Measurements from ENCODE around the gene TSHZ1.

TSHZ1 gene

DNA sequence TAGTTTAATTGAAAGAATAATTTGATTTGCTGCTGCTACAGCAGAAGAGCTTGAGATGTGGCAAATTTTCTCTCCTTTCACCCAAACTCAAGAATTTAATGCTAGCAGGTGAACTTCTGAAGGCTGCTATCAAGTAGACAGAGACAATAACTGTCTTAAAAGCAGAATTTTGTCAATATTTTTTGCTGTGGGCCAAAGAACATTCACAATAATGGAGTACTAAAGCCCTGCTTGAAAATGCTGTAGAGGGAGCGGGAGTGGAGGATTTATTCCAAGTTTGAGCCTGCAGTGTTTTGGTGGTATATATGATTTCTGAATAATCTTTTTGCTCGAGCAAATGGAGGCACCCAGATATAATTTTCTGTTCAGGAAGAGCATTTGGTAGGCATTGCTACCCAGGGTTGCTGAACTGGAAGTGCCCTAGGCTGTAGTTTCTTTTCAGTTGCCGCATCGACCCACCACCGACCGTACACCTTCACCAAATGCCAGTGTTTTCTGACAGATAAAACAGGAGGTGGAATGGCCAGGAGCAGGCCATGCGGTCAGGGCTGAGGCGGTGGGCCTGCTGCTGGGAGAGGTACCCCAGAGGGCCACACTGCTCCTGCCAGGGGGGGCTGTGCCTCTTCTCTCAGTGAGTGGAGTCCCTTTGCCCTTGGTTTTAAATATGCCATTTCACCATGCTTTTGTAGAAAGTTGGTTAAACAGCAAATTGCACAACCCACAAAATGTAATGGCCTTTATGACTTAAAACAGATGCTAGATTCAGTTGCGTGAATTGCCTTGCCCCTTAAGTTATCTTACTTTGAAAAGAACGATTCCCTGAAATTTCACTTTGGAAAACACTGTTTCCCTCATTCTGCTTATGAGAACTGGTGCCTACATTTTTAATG, 36.4 kb downstream of the TSHZ1 start:
- DNase-seq (ENCODE audit: low spot score), result no peak

DNA sequence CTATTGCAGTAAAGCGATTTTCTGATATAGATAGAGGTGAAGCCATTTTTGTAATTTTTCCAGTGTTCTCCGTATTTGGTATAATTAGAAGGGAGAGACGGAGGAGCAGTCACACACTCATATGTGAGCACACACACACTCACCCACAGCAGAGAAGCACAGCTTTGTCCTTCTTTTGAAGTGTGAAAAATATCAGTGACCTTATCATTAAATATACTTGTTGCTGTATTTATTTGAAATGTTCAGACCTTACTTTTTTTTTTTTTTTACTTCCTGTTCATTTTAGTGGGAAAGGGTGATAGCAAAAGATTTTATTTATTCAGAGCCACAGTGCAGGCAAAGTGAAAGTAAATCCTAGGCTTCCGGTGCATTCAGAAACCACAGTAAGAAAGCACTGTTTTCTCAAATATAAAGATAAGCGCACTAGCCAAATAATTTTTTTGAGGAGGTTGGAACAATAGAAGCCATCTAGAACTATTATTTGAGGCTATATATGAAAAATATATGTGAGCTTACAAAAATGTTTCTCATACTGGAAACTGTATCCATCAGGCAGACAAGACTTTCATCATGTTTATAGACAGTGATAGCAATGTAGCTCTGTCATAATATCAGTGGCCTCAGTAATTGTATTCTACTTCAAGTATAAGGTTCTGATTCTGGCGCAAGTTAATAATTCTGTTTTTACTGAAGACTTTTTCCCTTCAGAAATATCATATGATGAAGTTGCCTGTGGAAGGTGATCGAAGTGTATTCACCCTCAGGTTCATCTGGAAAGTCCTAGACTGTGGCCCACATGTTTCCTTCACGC, 37.2 kb downstream of the TSHZ1 start:
- no peak for DNase-seq (ENCODE audit: low spot score)

DNA sequence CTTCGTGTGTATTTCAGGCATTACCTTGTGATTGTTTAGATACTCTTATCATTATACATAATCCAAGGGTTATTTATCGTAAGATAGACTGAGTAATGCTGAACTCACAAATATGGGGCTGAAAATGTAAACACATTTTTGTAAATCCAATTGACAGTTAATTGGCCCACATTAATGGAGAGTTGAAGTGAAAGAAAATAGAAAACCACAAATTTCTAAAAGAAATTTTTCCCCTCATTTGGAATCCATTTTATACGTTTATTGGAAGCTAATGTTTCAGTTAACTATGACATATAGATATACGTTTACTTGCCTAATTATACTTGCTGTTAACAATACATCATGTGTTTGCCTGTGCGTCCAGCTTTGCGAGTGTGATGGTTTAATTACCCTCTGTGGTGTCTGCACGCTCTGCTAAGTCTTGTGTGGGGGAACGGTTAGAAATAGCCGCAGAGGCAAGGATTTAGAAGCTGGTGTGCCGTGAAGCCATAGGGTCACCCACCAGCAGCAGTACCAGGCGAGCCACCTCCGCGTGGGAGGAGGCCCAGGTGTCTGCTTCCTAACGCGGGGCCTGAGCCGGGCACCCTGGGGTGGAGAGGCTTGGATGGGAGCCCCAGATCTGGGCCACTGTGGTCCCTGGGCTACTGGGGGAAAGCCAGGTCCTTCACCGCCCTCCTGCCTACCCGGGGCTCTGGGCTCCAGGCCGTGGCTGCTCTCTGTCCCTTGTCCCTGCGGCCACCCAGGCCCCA, 38.0 kb downstream of the TSHZ1 start:
- no peak for DNase-seq (ENCODE audit: low spot score)

DNA sequence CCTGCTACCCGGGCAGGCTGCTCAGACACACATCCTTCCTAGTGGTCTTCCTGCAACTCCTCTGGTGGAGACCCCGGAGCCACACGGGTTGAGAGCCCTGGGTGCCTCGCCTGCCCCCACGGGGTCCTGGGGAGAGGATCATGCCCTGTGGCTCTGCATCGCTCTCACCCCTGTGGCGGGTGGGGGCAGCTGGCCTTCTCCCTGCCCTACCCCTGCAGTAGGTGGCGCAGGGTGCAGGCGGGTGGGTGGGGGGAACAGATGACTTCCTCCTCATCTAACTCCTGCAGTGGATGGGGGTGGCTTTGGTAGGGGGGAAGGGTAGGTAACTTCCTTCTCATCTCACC, 38.5 kb downstream of the TSHZ1 start:
- DNase-seq (ENCODE audit: low spot score), result no peak

GRCh38 chr18:75249672-75250470, 39.3 kb downstream of the TSHZ1 start:
- no peak for DNase-seq (ENCODE audit: low spot score)

DNA sequence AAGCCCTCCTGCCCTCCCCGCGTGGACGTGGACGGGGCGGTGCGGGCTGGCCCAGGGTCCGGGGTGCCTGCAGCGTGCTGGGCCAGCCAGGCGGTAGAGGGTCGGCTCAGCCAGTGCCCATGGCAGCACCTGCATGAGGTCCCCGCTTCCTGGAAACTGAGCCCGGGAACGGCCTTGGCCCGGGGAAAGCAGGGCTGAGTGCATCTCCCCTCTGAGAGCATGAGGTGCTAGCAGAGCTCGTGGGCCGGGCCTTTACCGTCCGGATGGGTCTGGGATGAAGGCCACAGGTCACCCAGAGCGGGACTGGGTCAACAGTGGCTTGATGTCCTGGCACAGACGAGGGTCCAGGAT, 39.8 kb downstream of the TSHZ1 start:
- no peak for DNase-seq (ENCODE audit: low spot score)

- DNase-seq (ENCODE audit: low spot score), result no peak
Measured at GRCh38 chr18:75251466-75251865, 40.9 kb downstream of the TSHZ1 start.

- no peak for DNase-seq (ENCODE audit: low spot score)
Measured at GRCh38 chr18:75252136-75252535, 41.5 kb downstream of the TSHZ1 start.

DNA sequence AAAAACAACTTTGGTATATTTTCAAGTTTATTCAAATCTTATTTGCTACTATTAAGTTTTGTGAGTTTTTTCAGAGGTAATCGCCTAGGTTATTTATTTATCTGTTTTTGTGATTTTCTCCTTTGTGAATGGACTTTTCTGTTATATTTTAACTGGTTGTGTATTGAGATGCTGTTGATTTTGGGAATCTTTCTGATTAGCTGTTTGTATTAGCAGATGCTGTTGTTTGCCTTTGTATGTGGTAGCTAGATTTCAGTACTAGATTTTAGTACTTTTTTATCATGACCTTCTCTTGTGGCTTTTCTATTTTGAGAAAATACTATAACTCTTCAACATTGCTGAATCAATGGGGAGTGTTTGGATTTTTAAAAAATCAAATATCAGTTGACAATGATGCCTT, 42.4 kb downstream of the TSHZ1 start:
- DNase-seq (ENCODE audit: low spot score), result no peak

DNA sequence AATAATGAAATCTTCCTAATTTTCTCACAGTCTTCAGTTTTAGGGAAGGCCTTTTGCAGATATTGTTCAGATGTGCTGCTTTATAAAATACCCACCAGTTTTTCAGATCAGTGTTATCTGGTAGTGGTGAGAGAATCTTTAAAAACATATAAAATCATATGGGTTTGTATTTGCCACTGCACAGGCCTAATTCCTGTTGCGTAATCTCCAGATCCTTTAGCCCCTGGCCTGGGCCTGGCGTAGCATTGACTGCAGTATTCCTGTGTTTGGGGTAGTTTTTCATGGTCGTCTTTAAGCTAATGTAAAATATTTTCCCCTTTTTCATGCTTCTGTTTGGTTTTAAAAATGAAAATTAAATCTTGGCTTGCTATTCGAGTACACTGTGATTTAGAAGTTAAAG, 43.2 kb downstream of the TSHZ1 start:
- DNase-seq (ENCODE audit: low spot score), result no peak

GRCh38 chr18:75255094-75255493, 44.5 kb downstream of the TSHZ1 start:
- no peak for DNase-seq (ENCODE audit: low spot score)

- no peak for DNase-seq (ENCODE audit: low spot score)
Measured at GRCh38 chr18:75256376-75256775, 45.8 kb downstream of the TSHZ1 start.

DNA sequence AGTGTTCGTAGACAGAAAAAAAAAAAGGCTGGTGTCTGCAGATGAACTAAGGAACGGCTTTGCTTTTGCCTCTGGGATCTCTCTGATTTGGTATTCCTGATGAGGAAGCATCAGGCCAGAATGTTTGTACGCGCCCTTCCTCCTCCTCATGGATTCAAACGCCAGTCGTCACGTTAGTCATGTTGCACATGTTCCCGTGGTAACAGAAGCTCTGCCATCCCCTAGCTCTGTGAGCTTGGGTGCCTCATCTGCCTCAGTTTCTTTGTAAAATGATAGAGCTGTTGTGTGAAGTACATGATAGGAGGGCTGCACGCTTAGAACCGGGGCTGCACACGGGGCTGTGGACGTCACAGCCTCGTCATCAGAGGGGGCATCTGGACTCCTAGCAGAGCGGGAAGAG, 47.0 kb downstream of the TSHZ1 start:
- DNase-seq (ENCODE audit: low spot score), result no peak

DNA sequence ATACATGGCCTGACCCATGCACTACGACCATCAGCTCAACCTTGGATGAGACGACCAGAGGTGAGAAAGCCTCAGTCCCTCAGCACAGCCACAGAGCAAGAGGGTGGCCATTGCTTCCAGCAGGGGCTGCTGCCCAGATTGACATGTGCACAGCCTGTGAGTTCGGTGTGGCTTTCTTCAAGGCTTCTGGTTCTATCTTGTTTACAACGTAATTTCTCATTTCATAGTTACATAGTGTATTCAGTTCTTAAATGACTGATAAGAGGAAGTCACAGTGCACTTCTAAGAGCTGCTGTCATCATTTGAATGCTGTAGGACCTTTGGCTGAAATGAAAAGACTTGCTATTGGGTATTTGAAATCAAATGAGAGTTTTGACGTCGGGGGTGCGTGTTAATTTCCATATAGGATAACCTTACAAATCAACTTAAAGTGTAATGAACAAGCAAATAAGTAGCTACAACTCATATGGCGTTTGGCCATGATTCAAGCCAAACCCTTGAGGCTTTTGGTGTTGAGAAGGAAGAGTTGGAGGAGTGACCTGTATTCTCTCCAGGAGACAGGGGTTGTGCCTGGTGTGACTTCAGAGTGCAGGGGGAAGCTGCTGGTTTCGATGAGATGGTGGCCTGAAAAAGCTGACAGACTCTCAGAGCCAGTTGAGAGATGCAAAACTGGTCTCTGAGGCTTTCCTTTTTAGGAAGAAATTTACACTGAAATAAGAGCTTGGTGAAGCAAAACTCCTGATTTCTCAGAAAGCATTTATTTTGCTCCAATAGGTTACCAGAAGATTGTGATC, 51.0 kb downstream of the TSHZ1 start:
- no peak for DNase-seq (ENCODE audit: low spot score)

- DNase-seq (ENCODE audit: low spot score), result no peak
Measured at GRCh38 chr18:75262511-75262910, 51.9 kb downstream of the TSHZ1 start.

DNA sequence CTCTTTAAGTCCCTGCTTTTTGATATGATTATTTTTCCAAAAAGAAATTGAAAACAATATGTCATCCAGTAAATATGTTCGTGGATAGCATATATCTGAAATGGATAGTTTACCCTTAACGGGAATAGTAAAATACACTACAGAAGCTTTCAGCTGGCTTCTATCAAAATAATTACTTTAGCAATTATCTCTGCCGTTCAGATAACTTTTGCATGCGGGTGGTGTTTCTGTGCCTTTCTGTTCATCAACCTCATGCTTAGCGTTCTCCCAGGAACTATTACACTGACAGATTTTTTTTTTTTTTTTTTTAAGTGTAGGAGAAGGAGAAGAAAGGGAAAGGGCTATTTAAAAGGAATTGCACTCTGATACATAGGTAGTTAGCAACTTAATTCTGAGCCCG, 53.6 kb downstream of the TSHZ1 start:
- no peak for DNase-seq (ENCODE audit: low spot score)

GRCh38 chr18:75264926-75265597, 54.5 kb downstream of the TSHZ1 start:
- no peak for DNase-seq (ENCODE audit: low spot score)

GRCh38 chr18:75265872-75266271, 55.3 kb downstream of the TSHZ1 start:
- DNase-seq (ENCODE audit: low spot score), result no peak

DNA sequence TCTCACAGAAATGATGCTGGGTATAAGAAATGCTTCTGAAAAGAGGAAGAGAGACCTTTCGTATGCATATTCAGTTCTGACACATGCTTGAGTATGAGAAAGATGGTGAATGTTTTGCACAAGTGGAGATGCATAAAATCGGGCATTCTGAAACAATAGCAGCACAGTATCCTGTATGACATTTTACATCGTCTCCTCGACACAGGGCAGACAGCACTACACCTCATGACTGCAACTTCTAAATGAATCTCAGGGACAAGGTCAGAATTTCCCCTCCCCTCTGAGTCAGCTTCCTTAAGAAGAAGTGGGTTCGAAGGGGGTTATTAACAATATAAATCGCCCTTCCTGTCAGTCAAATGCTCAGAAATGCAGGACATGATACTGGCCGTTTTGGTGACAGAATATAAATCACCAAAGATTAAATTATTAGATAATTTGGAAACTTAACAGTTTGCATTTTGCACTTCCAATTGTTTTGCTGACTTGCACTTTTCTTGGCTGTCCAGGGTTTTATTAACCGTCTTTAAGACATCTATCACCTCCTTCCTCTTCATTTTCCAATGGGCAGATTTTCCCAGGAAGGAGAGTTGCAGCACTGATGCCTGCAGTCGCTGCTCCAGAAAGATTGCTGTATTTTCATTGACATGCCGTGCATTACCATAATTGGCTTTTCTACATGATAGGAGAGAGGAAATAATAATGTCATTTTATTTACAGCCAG, 57.2 kb downstream of the TSHZ1 start:
- no peak for DNase-seq (ENCODE audit: low spot score)

GRCh38 chr18:75268364-75268646, 57.7 kb downstream of the TSHZ1 start:
- no peak for DNase-seq (ENCODE audit: low spot score)

All from HuH-7.5 (cell line).